Measurements from ENCODE around the gene SRR. TPM values are rescaled to one million over a fixed set of nuclear protein-coding genes. Genes with fewer than 3 reads are reported as not detected.
"Not testable (repeated sequence)": the region's sequence is repeated elsewhere in the genome, so short reads cannot be mapped to it uniquely, and the experiment has no call there.

SRR gene
- total RNA-seq, 3 donors from 2014 or later, result 2.5 to 6.5 (median 6.1) TPM

- Mint-ChIP-seq H3K4me3 (no peak overlapping the region), H3K36me3 (ENCODE audit: insufficient read depth) (peaks cover 5% of the 10 kb centered on the region), H3K9me3 (no peaks in the 10 kb centered on the region), H3K4me1 (ENCODE audit: low read depth) (peaks cover 10% of the 10 kb centered on the region), H3K27me3 (ENCODE audit: low read depth) (no peaks in the 10 kb centered on the region)
- DNase-seq (no peak), ATAC-seq (no peak)
These were observed 5.8 kb downstream of the SRR start for GRCh38 chr17:2309338-2310154.

GRCh38 chr17:2312736-2313135 is 9.0 kb downstream of the SRR start:
- DNase-seq (no peak), ATAC-seq (no peak)
- H3K4me1 Mint-ChIP-seq (ENCODE audit: low read depth), result peaks cover 3% of the 10 kb centered on the region
- H3K9me3 Mint-ChIP-seq, result no peaks in the 10 kb centered on the region
- no peaks in the 10 kb centered on the region for H3K27me3 Mint-ChIP-seq (ENCODE audit: low read depth)
- H3K4me3 Mint-ChIP-seq, result no peak overlapping the region
- H3K36me3 Mint-ChIP-seq (ENCODE audit: insufficient read depth), result peaks cover 1% of the 10 kb centered on the region

- not testable (repeated sequence) for ATAC-seq; H3K9me3 Mint-ChIP-seq; H3K27me3 Mint-ChIP-seq (ENCODE audit: low read depth); H3K36me3 Mint-ChIP-seq (ENCODE audit: insufficient read depth); H3K4me3 Mint-ChIP-seq; DNase-seq; H3K4me1 Mint-ChIP-seq (ENCODE audit: low read depth)
These were observed 13.1 kb downstream of the SRR start for GRCh38 chr17:2316916-2317205.

- Mint-ChIP-seq H3K9me3 (no peaks in the 10 kb centered on the region), H3K4me1 (ENCODE audit: low read depth) (no peaks in the 10 kb centered on the region), H3K27me3 (ENCODE audit: low read depth) (no peaks in the 10 kb centered on the region), H3K36me3 (ENCODE audit: insufficient read depth) (peaks cover 7% of the 10 kb centered on the region), H3K4me3 (no peak overlapping the region)
- ATAC-seq (no peak), DNase-seq (no peak)
These were observed 14.0 kb downstream of the SRR start for GRCh38 chr17:2317796-2318195.

- Mint-ChIP-seq H3K36me3 (ENCODE audit: insufficient read depth) (peaks cover 20% of the 10 kb centered on the region), H3K4me1 (ENCODE audit: low read depth) (no peaks in the 10 kb centered on the region), H3K27me3 (ENCODE audit: low read depth) (no peaks in the 10 kb centered on the region), H3K4me3 (no peak overlapping the region), H3K9me3 (no peaks in the 10 kb centered on the region)
- DNase-seq (no peak), ATAC-seq (no peak)
These were observed 15.3 kb downstream of the SRR start for GRCh38 chr17:2319051-2319450.

- no peak for ATAC-seq
- Mint-ChIP-seq H3K27me3 (ENCODE audit: low read depth) (no peaks in the 10 kb centered on the region), H3K4me1 (ENCODE audit: low read depth) (no peaks in the 10 kb centered on the region), H3K4me3 (no peak overlapping the region), H3K36me3 (ENCODE audit: insufficient read depth) (peaks cover 30% of the 10 kb centered on the region), H3K9me3 (no peaks in the 10 kb centered on the region)
- no peak for DNase-seq
These were observed 17.6 kb downstream of the SRR start for GRCh38 chr17:2321399-2321798.

GRCh38 chr17:2323629-2324314 is 20.0 kb downstream of the SRR start:
- H3K27me3 Mint-ChIP-seq (ENCODE audit: low read depth), result no peaks in the 10 kb centered on the region
- H3K9me3 Mint-ChIP-seq, result no peaks in the 10 kb centered on the region
- no peak overlapping the region for H3K4me3 Mint-ChIP-seq
- ATAC-seq (no peak), DNase-seq (no peak)
- H3K36me3 Mint-ChIP-seq (ENCODE audit: insufficient read depth), result peaks cover 34% of the 10 kb centered on the region
- H3K4me1 Mint-ChIP-seq (ENCODE audit: low read depth), result no peaks in the 10 kb centered on the region

- no peak for DNase-seq
- H3K27me3 Mint-ChIP-seq (ENCODE audit: low read depth), result no peaks in the 10 kb centered on the region
- peaks cover 13% of the 10 kb centered on the region for H3K4me1 Mint-ChIP-seq (ENCODE audit: low read depth)
- no peaks in the 10 kb centered on the region for H3K9me3 Mint-ChIP-seq
- no peak overlapping the region for H3K4me3 Mint-ChIP-seq
- ATAC-seq, result no peak
- H3K36me3 Mint-ChIP-seq (ENCODE audit: insufficient read depth), result peaks cover 27% of the 10 kb centered on the region
These were observed 27.6 kb downstream of the SRR start for GRCh38 chr17:2331303-2331702.

GRCh38 chr17:2335726-2336214 is 32.0 kb downstream of the SRR start:
- H3K36me3 Mint-ChIP-seq (ENCODE audit: insufficient read depth), result peaks cover 9% of the 10 kb centered on the region
- no peaks in the 10 kb centered on the region for H3K9me3 Mint-ChIP-seq
- no peaks in the 10 kb centered on the region for H3K27me3 Mint-ChIP-seq (ENCODE audit: low read depth)
- peaks cover 16% of the 10 kb centered on the region for H3K4me1 Mint-ChIP-seq (ENCODE audit: low read depth)
- H3K4me3 Mint-ChIP-seq, result no peak overlapping the region
- DNase-seq (no peak), ATAC-seq (no peak)

- Mint-ChIP-seq H3K4me1 (ENCODE audit: low read depth) (peaks cover 16% of the 10 kb centered on the region), H3K27me3 (ENCODE audit: low read depth) (no peaks in the 10 kb centered on the region), H3K4me3 (no peak within 1 kb of the TSS), H3K9me3 (no peaks in the 10 kb centered on the region), H3K36me3 (ENCODE audit: insufficient read depth) (peaks cover 9% of the 10 kb centered on the region)
- peak; percentile 86 for DNase-seq
- peak; percentile 84 to 86 for ATAC-seq
These were observed 32.6 kb downstream of the SRR start, which contains the start of gene TSR1 for GRCh38 chr17:2336215-2336851. Gene TSR1 (minus strand): TSS chr17:2336457. CDS start chr17:2336427, 30 bp downstream.

GRCh38 chr17:2336852-2337543 is 33.2 kb downstream of the SRR start, which contains the start of gene SGSM2:
Gene SGSM2 (plus strand): TSS chr17:2337501. CDS start chr17:2337689, 188 bp downstream.
- no peaks in the 10 kb centered on the region for H3K9me3 Mint-ChIP-seq
- H3K36me3 Mint-ChIP-seq (ENCODE audit: insufficient read depth), result peaks cover 12% of the 10 kb centered on the region
- ATAC-seq (peak; percentile 71 to 79), DNase-seq (peak; percentile 65)
- peak within 1 kb of the TSS; percentile 81 for H3K4me3 Mint-ChIP-seq
- peaks cover 19% of the 10 kb centered on the region for H3K4me1 Mint-ChIP-seq (ENCODE audit: low read depth)
- H3K27me3 Mint-ChIP-seq (ENCODE audit: low read depth), result no peaks in the 10 kb centered on the region

- no peaks in the 10 kb centered on the region for H3K9me3 Mint-ChIP-seq
- H3K4me3 Mint-ChIP-seq, result peak overlapping the region; percentile 81
- peaks cover 12% of the 10 kb centered on the region for H3K36me3 Mint-ChIP-seq (ENCODE audit: insufficient read depth)
- peak; percentile 44 to 47 for ATAC-seq
- peaks cover 22% of the 10 kb centered on the region for H3K4me1 Mint-ChIP-seq (ENCODE audit: low read depth)
- H3K27me3 Mint-ChIP-seq (ENCODE audit: low read depth), result no peaks in the 10 kb centered on the region
- DNase-seq, result peak; percentile 28
These were observed 34.0 kb downstream of the SRR start for GRCh38 chr17:2337544-2338314.

- Mint-ChIP-seq H3K9me3 (no peaks in the 10 kb centered on the region), H3K36me3 (ENCODE audit: insufficient read depth) (peaks cover 12% of the 10 kb centered on the region)
- no peak for DNase-seq
These were observed 34.5 kb downstream of the SRR start for GRCh38 chr17:2338315-2338657.

More at GRCh38 chr17:2338315-2338657, 34.5 kb downstream of the SRR start:
- H3K4me3 Mint-ChIP-seq, result peak overlapping the region; percentile 81
- no peaks in the 10 kb centered on the region for H3K27me3 Mint-ChIP-seq (ENCODE audit: low read depth)
- ATAC-seq, result no peak
- peaks cover 26% of the 10 kb centered on the region for H3K4me1 Mint-ChIP-seq (ENCODE audit: low read depth)

Data from activated T-cell treated with anti-CD3 and anti-CD28 coated beads, Interleukin-2, amount 50 U/mL, for 4 hours (primary cell).